HFFc6 (cell line): ENCODE results near the gene TMEM150C. TPM values are rescaled to one million over a fixed set of nuclear protein-coding genes. Genes with fewer than 3 reads are reported as not detected.

Source experiments
- DNase-seq: peaks from one replicate; pipeline ENCODE4 v3.0.0-alpha.2; 2018
- H3K27ac Mint-ChIP-seq: 2 replicates; pipeline ENCODE4 v1.8.0; 2020; ENCODE audit warnings: mild to moderate bottlenecking, mixed read lengths
- H3K27me3 Mint-ChIP-seq: 2 replicates; pipeline ENCODE4 v1.8.0; 2021; ENCODE audit warnings: mild to moderate bottlenecking, moderate library complexity, mixed read lengths; ENCODE audit not compliant: insufficient read depth
- H3K36me3 Mint-ChIP-seq: 2 replicates; pipeline ENCODE4 v1.8.0; 2021; ENCODE audit warnings: low read depth, mixed read lengths
- H3K4me1 Mint-ChIP-seq: 2 replicates; pipeline ENCODE4 v1.8.0; 2020; ENCODE audit warnings: low read depth, mixed read lengths
- H3K4me3 Mint-ChIP-seq: 2 replicates; pipeline ENCODE4 v1.8.0; 2020; ENCODE audit warnings: mild to moderate bottlenecking, moderate library complexity, mixed read lengths
- H3K9me3 Mint-ChIP-seq: 2 replicates; pipeline ENCODE4 v1.8.0; 2020; ENCODE audit warnings: mild to moderate bottlenecking, mixed read lengths
- total RNA-seq, 6 experiments: library from RNA; stranded (reverse); fragmentation: NEBNext Ultra II Directional; extraction: Animal tissue kit (Norgen Biotek cat#: 25700); gene quantifications; 2 replicates in 1 of 6; 3 replicates in 5 of 6; pipeline ENCODE4 v1.2.3, GENCODE V29; 2021
- TF ChIP-seq, protein P1 (sequence below): fragments of 200-600 bp; sonication (generic); IDR thresholded peaks from 2 replicates; pipeline ENCODE4 v1.5.0; 2021; ENCODE audit warnings: antibody characterized with exemption, mild to moderate bottlenecking

The TMEM150C gene
- total RNA-seq, 6 experiments from 2014 or later, result not detected

DNA sequence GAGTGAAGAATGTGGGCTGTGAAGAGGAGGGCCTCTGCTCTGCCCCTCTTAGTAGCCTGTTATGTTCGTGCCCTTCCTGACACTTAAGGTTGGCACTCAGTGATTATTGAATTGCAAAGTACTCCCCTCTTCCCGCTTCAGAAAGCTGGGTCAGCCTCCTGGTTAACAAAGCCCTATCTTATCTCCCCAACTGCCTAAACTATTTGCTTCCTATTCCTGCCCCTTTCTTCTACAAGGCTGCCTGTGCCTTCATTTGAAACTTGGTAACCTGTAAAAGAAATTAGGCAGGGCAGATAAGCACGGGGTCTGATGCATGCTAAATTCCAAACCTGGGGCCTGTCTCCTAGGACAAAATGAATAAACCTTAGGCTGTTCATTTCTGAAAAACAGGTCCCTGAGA is 23.1 kb upstream of the TMEM150C start:
- no peaks in the 10 kb centered on the region for H3K9me3 Mint-ChIP-seq
- no peak overlapping the region for H3K4me3 Mint-ChIP-seq
- H3K27ac Mint-ChIP-seq, result no peak overlapping the region
- no peak for DNase-seq
- no peaks in the 10 kb centered on the region for H3K4me1 Mint-ChIP-seq
- TF ChIP-seq, protein P1, sequence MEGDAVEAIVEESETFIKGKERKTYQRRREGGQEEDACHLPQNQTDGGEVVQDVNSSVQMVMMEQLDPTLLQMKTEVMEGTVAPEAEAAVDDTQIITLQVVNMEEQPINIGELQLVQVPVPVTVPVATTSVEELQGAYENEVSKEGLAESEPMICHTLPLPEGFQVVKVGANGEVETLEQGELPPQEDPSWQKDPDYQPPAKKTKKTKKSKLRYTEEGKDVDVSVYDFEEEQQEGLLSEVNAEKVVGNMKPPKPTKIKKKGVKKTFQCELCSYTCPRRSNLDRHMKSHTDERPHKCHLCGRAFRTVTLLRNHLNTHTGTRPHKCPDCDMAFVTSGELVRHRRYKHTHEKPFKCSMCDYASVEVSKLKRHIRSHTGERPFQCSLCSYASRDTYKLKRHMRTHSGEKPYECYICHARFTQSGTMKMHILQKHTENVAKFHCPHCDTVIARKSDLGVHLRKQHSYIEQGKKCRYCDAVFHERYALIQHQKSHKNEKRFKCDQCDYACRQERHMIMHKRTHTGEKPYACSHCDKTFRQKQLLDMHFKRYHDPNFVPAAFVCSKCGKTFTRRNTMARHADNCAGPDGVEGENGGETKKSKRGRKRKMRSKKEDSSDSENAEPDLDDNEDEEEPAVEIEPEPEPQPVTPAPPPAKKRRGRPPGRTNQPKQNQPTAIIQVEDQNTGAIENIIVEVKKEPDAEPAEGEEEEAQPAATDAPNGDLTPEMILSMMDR, result no peak
- H3K27me3 Mint-ChIP-seq, result peaks cover 41% of the 10 kb centered on the region
- H3K36me3 Mint-ChIP-seq, result no peaks in the 10 kb centered on the region

GRCh38 chr4:82583897-82584587 is 22.3 kb upstream of the TMEM150C start:
- no peak for DNase-seq
- no peaks in the 10 kb centered on the region for H3K36me3 Mint-ChIP-seq
- peaks cover 42% of the 10 kb centered on the region for H3K27me3 Mint-ChIP-seq
- no peaks in the 10 kb centered on the region for H3K4me1 Mint-ChIP-seq
- H3K27ac Mint-ChIP-seq, result no peak overlapping the region
- TF ChIP-seq, protein P1, result no peak
- H3K4me3 Mint-ChIP-seq, result no peak overlapping the region
- no peaks in the 10 kb centered on the region for H3K9me3 Mint-ChIP-seq

- TF ChIP-seq, protein P1, result no peak
- DNase-seq, result no peak
- no peaks in the 10 kb centered on the region for H3K36me3 Mint-ChIP-seq
- no peaks in the 10 kb centered on the region for H3K4me1 Mint-ChIP-seq
- no peaks in the 10 kb centered on the region for H3K9me3 Mint-ChIP-seq
- peaks cover 36% of the 10 kb centered on the region for H3K27me3 Mint-ChIP-seq
- H3K27ac Mint-ChIP-seq, result no peak overlapping the region
- no peak overlapping the region for H3K4me3 Mint-ChIP-seq
These were observed 18.1 kb upstream of the TMEM150C start for GRCh38 chr4:82579932-82580331.

DNA sequence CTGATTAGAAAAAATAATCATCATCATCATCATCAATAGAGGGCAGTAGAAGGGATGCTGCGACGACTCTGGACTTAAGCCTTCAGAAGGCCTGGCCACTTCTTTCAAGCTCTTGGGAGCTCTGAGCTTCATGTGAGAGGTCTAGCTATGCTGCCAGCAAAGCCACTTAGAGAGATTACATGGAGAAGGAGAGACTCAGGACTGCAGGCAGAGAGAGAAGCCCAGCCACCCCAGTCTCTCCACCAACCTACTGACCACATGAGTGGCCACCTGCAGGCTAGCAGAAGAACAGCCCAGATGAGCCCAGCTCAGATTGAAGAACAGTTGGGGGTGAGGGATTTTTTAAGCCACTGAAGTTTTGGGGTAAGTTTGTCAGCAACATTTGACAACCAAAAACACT is 17.1 kb upstream of the TMEM150C start:
- Mint-ChIP-seq H3K27ac (no peak overlapping the region), H3K4me1 (no peaks in the 10 kb centered on the region), H3K9me3 (no peaks in the 10 kb centered on the region), H3K4me3 (no peak overlapping the region), H3K27me3 (peaks cover 26% of the 10 kb centered on the region), H3K36me3 (no peaks in the 10 kb centered on the region)
- DNase-seq, result no peak
- TF ChIP-seq, protein P1, result peak; percentile 49

GRCh38 chr4:82577451-82577850 is 15.7 kb upstream of the TMEM150C start:
- no peak for DNase-seq
- no peaks in the 10 kb centered on the region for H3K9me3 Mint-ChIP-seq
- no peak overlapping the region for H3K27ac Mint-ChIP-seq
- H3K4me1 Mint-ChIP-seq, result no peaks in the 10 kb centered on the region
- TF ChIP-seq, protein P1, result no peak
- H3K4me3 Mint-ChIP-seq, result no peak overlapping the region
- H3K36me3 Mint-ChIP-seq, result no peaks in the 10 kb centered on the region
- peaks cover 20% of the 10 kb centered on the region for H3K27me3 Mint-ChIP-seq
